Adipocyte (in vitro differentiated cells): ENCODE data around the gene PSMB2.

Experiments used
- DNase-seq: peaks from one replicate; pipeline ENCODE4 v3.0.0-alpha.2; 2015; ENCODE audit warnings: low read depth
- H3K27me3 ChIP-seq: replicated peaks from 2 replicates; pipeline ENCODE4 v1.7.0; 2013; ENCODE audit warnings: mild to moderate bottlenecking, low read length, moderate library complexity; ENCODE audit not compliant: control insufficient read depth, insufficient read depth
- H3K36me3 ChIP-seq: 2 replicates; pipeline ENCODE4 v1.7.0; 2013; ENCODE audit warnings: low read length, mild to moderate bottlenecking, moderate library complexity; ENCODE audit not compliant: control insufficient read depth, insufficient read depth, severe bottlenecking
- H3K4me1 ChIP-seq: 2 replicates; pipeline ENCODE4 v1.7.0; 2013; ENCODE audit warnings: mild to moderate bottlenecking, low read length, moderate library complexity; ENCODE audit not compliant: control insufficient read depth, insufficient read depth
- H3K4me3 ChIP-seq: 2 replicates; pipeline ENCODE4 v1.7.0; 2013; ENCODE audit warnings: mild to moderate bottlenecking, low read length, moderate library complexity
- H3K9ac ChIP-seq: 2 replicates; pipeline ENCODE4 v1.7.0; 2013; ENCODE audit warnings: mild to moderate bottlenecking, low read length, moderate library complexity
- H3K9me3 ChIP-seq: 2 replicates; pipeline ENCODE4 v1.7.0; 2013; ENCODE audit warnings: mild to moderate bottlenecking, low read length, moderate library complexity; ENCODE audit not compliant: control insufficient read depth

The PSMB2 gene

DNA sequence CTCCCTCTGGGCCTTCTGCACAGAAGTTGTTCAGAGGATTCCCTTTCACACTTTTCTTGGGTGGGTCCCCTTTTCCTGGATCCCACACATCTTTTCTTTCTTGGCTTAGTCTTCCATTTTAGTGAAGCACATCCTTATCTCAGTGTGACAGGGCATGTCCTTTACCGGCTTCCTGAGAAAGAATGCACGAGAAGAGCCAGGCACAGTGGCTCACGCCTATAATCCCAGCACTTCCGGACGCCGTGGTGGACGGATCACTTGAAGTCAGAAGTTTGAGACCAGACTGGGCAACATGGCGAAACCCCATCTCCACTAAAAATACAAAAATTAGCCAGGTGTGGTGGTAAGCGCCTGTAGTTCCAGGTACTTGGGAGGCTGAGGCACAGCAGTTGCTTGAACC is 22.1 kb upstream of the PSMB2 start:
- H3K27me3 ChIP-seq = peaks cover 13% of the 10 kb centered on the region
- H3K4me1 ChIP-seq = no peaks in the 10 kb centered on the region
- H3K36me3 ChIP-seq = no peaks in the 10 kb centered on the region
- H3K4me3 ChIP-seq = no peak overlapping the region
- H3K9me3 ChIP-seq = no peaks in the 10 kb centered on the region
- no peak for DNase-seq
- H3K9ac ChIP-seq = no peak overlapping the region

DNA sequence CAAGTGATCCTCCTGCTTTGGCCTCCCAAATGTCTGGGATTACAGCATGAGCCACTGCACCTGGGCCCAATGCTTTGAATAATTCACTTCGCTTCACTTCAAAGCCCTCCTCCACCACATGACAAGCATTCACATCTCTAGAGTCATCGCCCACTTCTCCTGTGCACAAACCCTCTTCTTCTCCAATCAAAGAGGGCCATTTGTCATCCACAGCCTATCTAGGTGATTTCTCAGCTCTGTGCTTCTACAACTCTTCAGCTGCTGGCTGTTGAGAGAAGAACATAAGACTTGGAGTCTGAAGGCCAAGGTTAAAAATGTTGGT is 20.1 kb upstream of the PSMB2 start:
- no peaks in the 10 kb centered on the region for H3K4me1 ChIP-seq
- H3K9me3 ChIP-seq = no peaks in the 10 kb centered on the region
- H3K4me3 ChIP-seq = no peak overlapping the region
- DNase-seq = no peak
- H3K36me3 ChIP-seq = no peaks in the 10 kb centered on the region
- no peak overlapping the region for H3K9ac ChIP-seq
- peaks cover 7% of the 10 kb centered on the region for H3K27me3 ChIP-seq

DNA sequence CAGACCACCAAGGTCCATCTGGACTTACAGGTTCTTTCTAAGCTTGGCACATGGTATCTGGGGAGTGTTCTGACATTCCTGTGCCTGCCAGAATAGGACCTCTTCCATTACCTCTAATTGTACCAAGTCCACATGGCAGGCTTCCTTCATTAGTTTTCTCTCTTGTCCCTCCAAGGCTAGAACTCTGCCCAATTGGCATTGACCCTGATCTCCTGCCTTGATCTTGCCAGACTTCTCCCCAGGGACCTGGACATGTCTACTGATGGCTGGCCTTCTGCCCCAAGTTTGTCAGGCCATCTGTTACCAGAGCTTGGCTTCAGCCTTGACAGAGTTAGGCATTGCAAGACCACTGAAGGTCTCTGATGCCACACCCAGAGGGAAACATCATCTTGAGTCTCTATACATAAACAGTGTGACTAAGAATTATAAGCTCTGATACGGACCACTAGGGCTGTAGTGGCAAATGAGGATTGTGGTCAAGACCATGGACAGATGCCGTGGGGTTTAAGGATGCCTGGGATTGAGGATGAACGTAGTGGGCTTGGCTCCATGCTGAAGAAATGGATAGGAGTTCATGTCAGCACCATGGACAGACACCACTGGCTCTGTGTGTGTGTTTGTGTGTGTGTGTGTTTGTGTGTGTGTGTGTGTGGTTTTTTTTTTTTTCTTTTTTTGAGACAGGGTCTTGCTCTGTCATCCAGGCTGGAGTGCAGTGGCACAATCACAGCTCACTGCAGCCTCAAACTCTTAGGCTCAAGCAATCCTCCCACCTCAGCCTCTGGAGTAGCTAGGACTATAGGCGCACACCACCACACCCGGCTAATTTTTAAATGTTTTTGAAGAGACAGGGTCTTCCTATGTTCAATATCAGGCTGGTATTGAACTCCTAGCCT is 19.5 kb upstream of the PSMB2 start:
- H3K9me3 ChIP-seq = no peaks in the 10 kb centered on the region
- H3K36me3 ChIP-seq = no peaks in the 10 kb centered on the region
- H3K27me3 ChIP-seq = peaks cover under 1% of the 10 kb centered on the region
- no peaks in the 10 kb centered on the region for H3K4me1 ChIP-seq
- H3K4me3 ChIP-seq = no peak overlapping the region
- no peak overlapping the region for H3K9ac ChIP-seq
- peak; percentile 46 for DNase-seq

DNA sequence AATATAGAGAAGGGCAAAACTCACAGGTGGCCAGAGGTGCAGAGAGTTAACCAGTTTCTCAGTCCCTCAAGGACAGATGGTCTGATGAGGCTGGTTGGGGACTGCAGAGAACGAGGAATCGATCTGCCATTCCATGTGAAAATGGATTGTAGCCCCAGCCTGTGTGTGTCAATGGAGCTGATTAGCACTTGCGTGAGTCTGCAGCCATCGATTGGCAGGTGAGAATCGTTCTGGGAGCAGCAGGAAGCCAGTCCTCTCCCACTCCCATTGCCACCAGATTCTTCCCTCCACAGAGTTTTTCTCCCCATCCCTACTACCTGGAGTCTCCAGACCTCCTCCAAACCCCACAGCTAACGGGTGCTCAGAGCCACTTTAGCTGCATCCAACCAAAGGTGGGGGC is 18.3 kb upstream of the PSMB2 start:
- no peak for DNase-seq
- H3K4me1 ChIP-seq = no peaks in the 10 kb centered on the region
- no peak overlapping the region for H3K9ac ChIP-seq
- no peaks in the 10 kb centered on the region for H3K27me3 ChIP-seq
- no peaks in the 10 kb centered on the region for H3K9me3 ChIP-seq
- H3K4me3 ChIP-seq = no peak overlapping the region
- H3K36me3 ChIP-seq = no peaks in the 10 kb centered on the region

DNA sequence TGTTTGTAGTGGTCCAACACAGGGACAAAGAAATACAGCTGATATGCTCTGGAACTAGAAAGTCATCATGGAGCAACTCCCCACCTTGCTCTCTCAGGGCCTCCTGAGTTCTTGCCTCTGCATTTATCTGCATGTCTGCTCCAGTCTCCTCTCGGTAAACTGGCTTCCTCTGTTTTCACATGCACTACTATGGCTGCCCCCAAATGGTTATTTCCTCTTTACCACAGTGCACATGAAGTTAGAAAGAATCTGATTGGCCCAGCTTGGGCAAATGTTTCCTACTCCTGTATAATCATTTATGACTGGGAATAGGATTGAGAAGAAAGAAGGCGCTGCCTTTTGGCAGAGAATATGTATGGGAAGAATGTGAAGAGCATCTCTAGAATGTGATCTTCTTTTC is 16.5 kb upstream of the PSMB2 start:
- no peaks in the 10 kb centered on the region for H3K4me1 ChIP-seq
- no peaks in the 10 kb centered on the region for H3K27me3 ChIP-seq
- H3K4me3 ChIP-seq = no peak overlapping the region
- no peak for DNase-seq
- H3K9ac ChIP-seq = no peak overlapping the region
- H3K36me3 ChIP-seq = no peaks in the 10 kb centered on the region
- no peaks in the 10 kb centered on the region for H3K9me3 ChIP-seq

DNA sequence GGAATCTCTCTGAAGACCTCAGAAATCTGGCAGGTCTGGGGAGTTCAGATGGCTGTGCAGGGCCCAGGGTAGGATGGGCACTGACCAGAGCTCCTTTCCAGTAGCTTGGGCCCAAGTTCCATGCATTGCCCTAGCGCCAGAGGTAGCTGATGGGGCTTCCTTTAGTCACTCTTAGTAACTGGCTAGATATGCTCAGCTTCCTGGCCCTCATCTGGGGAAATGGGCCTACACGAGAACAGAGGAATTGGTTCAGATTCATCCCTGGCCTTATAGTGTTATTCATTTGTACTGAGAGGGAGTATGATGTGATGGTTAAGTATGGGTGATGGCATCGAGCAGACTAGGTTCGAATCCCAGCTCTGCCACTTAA is 15.5 kb upstream of the PSMB2 start:
- no peak for DNase-seq
- Histone ChIP-seq H3K27me3 (peaks cover 3% of the 10 kb centered on the region), H3K4me3 (no peak overlapping the region), H3K9ac (no peak overlapping the region), H3K36me3 (no peaks in the 10 kb centered on the region), H3K4me1 (no peaks in the 10 kb centered on the region), H3K9me3 (no peaks in the 10 kb centered on the region)

DNA sequence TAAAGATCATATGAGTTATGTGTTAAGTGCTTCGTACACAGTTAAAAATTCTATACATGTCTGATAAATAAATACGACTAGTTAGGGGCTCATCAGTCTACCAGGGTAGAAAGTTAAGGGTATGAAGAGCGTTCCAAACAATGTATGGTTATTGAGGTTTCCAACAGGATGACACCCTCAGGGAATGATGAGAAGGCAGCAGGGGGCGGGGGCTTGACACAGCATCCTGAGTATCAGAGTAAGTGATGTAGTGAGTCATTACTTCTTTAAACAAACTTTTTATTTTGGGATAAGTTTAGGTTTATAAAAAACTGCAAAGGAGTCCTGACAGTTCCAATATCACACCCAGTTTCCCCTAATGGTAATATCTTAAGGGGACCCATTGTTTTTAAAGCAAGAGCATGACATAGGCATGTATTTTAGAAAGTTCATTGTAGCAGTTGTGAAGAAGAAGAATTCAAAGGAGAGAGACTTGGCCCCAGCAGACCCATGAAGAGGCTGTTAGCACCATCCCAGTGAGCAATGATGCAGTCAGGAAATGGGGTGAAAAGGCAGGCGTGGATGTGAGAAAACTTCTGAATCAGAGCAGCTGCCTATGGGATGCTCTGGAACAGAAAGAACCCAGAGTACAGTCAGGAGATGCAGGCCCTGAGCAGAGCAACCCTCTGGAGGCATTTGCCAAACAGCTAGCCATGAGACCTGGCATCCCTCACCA is 15.0 kb upstream of the PSMB2 start:
- Histone ChIP-seq H3K4me3 (no peak overlapping the region), H3K27me3 (peaks cover 5% of the 10 kb centered on the region), H3K9me3 (no peaks in the 10 kb centered on the region), H3K36me3 (no peaks in the 10 kb centered on the region), H3K4me1 (no peaks in the 10 kb centered on the region), H3K9ac (no peak overlapping the region)
- DNase-seq = no peak

DNA sequence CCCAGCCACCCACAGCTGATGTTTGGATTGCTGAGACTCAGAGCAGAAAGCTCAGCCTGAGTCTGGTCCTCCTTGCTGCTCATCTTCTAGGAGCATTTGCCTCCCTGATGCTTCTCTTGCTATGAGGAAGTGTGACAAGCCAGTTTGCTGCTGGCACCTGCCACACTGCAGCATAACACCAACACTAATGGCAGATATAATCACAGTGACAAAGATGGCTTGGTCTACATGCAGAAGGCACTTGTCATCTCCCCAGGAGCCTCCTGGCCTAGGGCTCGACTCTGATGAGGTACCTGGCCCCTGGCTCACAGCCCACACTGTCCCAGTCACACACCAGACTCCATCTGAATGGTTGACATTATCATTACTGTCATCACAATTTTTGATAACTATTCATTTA is 13.9 kb upstream of the PSMB2 start:
- no peak overlapping the region for H3K4me3 ChIP-seq
- no peaks in the 10 kb centered on the region for H3K9me3 ChIP-seq
- H3K9ac ChIP-seq = no peak overlapping the region
- peaks cover 5% of the 10 kb centered on the region for H3K27me3 ChIP-seq
- no peaks in the 10 kb centered on the region for H3K36me3 ChIP-seq
- DNase-seq = no peak
- H3K4me1 ChIP-seq = no peaks in the 10 kb centered on the region

DNA sequence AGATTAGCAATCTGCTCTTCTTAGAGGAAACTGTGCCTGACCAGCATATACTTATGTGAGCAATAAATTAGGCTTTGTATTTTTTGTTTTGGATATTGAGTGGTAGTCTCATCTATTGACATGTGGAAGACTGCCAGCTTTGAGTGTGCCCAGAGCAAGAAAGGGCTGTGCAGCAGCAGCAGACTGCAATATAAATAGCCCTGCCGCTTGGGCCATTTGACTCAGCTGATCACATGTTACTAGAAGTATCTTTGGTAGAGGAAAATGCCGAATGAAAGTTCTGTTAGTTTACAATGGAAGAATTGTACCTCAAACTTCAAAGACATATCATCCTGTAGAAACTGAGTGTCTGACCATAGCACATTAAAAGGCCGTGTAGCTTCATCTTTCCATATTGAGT is 9.1 kb upstream of the PSMB2 start:
- Histone ChIP-seq H3K36me3 (no peaks in the 10 kb centered on the region), H3K4me1 (no peaks in the 10 kb centered on the region), H3K4me3 (no peak overlapping the region), H3K27me3 (peaks cover 10% of the 10 kb centered on the region), H3K9me3 (no peaks in the 10 kb centered on the region), H3K9ac (no peak overlapping the region)
- DNase-seq = no peak

DNA sequence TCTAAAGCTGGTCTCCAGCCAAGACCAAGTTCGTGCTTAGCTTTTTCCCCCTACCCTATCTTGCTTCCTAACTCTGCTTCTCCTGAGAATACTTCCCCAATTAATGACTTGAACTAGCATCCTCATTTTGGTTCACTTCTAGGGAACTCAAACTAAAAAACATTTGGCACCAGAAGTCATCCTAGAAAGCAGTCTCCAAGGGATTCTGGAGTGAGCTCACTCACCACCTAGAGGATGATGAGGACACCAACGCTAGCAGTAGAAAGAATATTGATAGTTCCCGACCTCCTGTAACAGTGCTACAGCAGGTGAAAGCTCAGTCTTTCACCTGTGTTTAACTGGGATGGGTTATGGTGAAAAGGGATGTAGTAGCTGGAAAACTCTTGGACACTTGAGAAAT is 4.7 kb upstream of the PSMB2 start:
- peaks cover 8% of the 10 kb centered on the region for H3K27me3 ChIP-seq
- no peak overlapping the region for H3K9ac ChIP-seq
- no peaks in the 10 kb centered on the region for H3K4me1 ChIP-seq
- H3K36me3 ChIP-seq = no peaks in the 10 kb centered on the region
- no peak overlapping the region for H3K4me3 ChIP-seq
- no peaks in the 10 kb centered on the region for H3K9me3 ChIP-seq
- peak; percentile 23 for DNase-seq

DNA sequence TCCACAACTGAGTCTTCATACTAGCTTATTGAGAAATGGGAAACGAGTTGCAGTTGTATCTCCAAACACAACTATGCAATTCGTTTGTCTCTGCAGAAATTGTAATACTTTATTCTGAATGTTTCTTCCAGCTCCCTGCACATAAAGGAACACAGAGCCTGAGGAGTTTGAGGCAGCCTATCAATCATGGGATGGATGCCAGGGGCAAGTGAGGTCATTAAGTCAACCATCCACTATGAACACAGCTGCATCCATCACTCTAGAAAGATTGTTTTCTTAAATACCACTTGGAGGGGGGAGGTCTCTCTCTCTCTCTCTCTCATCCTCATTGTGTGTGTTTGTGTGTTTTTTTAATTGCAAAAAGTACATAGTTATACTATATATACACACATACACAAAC is 2.9 kb upstream of the PSMB2 start:
- no peaks in the 10 kb centered on the region for H3K9me3 ChIP-seq
- no peak overlapping the region for H3K9ac ChIP-seq
- DNase-seq = no peak
- H3K4me1 ChIP-seq = peaks cover 14% of the 10 kb centered on the region
- H3K4me3 ChIP-seq = no peak overlapping the region
- peaks cover 8% of the 10 kb centered on the region for H3K27me3 ChIP-seq
- H3K36me3 ChIP-seq = no peaks in the 10 kb centered on the region
